Body of pancreas (tissue), 4 donors: ENCODE measurements around the gene TM2D1.

ENCODE experiments used
- POLR2A ChIP-seq, 3 donors: fragments of 450-650 bp; IDR thresholded peaks; one replicate each; pipeline ENCODE4 v1.6.1; 2016; ENCODE audit warnings: antibody characterized with exemption in 3 of 3, mild to moderate bottlenecking in 2 of 3
- TF ChIP-seq, protein P1 (sequence below), 7 experiments: fragments of 450-650 bp in 4 of 7; fragments of 200-600 bp in 3 of 7; sonication (generic) in 3 of 7; IDR thresholded peaks; one replicate each; pipeline ENCODE4 v1.5.1; 2016 to 2019; ENCODE audit warnings: antibody characterized with exemption in 7 of 7

GRCh38 chr1:61692155-61692800 lies 32.7 kb downstream of the TM2D1 start:
- TF ChIP-seq POLR2A (IDR thresholded peaks at IDR 0.05), result no peak
- TF ChIP-seq, protein P1, sequence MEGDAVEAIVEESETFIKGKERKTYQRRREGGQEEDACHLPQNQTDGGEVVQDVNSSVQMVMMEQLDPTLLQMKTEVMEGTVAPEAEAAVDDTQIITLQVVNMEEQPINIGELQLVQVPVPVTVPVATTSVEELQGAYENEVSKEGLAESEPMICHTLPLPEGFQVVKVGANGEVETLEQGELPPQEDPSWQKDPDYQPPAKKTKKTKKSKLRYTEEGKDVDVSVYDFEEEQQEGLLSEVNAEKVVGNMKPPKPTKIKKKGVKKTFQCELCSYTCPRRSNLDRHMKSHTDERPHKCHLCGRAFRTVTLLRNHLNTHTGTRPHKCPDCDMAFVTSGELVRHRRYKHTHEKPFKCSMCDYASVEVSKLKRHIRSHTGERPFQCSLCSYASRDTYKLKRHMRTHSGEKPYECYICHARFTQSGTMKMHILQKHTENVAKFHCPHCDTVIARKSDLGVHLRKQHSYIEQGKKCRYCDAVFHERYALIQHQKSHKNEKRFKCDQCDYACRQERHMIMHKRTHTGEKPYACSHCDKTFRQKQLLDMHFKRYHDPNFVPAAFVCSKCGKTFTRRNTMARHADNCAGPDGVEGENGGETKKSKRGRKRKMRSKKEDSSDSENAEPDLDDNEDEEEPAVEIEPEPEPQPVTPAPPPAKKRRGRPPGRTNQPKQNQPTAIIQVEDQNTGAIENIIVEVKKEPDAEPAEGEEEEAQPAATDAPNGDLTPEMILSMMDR (IDR thresholded peaks at IDR 0.05), result no peak
